Epidermal melanocyte (primary cell): ENCODE results near the gene MED22.

Experiments
- DNase-seq: peaks from one replicate; pipeline ENCODE4 v3.0.0; 2011; ENCODE audit warnings: low spot score; ENCODE audit not compliant: insufficient read length

The MED22 gene

DNA sequence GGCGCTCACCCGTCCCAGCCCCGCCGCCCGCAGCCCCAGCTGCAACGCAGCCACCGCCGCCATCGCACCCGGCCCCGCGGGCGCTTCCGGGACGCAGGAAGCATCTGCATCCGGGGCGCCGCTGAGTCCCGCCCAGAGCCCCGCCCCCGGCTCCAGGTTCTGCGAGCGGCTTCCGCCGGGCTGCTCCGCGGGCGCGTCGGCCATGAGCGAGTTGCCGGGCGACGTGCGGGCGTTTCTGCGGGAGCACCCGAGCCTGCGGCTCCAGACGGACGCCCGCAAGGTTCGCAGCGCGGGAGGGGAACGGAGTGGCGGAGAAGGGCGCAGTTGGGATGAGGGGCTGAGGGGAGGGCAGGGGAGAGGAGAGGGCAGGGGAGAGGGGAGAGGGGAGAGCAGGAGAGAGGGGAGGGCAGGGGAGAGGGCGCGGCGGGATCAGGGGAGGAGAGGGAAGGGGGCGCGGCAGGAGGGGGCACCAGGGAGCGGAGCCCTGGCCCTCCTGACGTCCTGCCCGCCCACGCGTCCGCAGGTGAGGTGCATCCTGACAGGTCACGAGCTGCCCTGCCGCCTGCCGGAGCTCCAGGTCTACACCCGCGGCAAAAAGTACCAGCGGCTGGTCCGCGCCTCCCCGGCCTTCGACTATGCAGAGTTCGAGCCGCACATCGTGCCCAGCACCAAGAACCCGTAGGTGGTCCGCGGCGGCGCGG is 8.6 kb upstream of the MED22 start, which contains the start of the genes SURF1 and SURF2:
Gene SURF1, minus strand, starts transcription at position 97 of the 701 bp plus-strand sequence. Its CDS starts 34 bp downstream, at position 63.
Gene SURF2, plus strand, starts transcription at position 160 of the 701 bp plus-strand sequence. Its CDS starts 43 bp downstream, at position 203.
- peak; percentile 85 for DNase-seq

DNA sequence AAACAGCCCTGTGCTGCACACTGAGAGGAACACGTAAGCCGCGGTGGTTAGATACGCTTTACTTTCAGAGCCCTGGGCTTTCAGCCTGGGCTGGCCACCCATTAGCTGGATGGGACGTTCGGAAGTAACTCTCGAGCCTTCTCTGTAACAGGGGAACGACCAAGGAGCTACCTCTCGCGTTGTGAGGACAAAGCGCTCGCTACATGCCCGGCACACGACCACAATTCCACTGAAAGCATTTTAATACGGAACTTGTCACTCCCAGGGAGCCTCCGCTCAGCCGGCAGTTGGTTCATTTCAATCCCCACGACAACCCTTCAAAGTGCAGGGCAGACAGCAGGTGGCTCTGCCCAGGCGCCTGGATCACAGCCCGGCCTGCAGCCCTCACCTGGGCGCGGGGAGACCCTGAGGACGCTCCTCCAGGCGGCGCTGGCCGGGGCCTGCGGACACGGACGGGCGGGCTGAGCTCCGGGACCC is 8.0 kb upstream of the MED22 start:
- DNase-seq = no peak

DNA sequence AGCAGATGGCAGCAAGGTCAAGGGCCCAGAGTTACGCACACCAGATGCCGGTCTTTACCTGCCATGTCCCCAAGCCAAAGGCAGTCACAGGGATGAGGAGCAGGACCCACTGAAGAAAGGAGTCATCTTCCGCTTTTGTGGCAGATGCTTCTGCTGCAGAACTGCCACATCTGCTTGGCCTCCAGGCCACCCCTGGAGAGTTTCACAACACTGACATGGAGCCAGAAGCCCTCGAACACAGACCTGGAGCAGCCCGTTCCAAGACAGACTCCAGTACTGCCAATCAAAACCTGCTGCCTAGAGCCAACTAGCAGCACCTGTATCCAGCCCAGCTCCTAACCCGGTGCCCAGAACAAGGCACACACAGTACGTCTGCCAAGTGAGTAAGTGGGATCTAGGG is 6.8 kb upstream of the MED22 start:
- no peak for DNase-seq

DNA sequence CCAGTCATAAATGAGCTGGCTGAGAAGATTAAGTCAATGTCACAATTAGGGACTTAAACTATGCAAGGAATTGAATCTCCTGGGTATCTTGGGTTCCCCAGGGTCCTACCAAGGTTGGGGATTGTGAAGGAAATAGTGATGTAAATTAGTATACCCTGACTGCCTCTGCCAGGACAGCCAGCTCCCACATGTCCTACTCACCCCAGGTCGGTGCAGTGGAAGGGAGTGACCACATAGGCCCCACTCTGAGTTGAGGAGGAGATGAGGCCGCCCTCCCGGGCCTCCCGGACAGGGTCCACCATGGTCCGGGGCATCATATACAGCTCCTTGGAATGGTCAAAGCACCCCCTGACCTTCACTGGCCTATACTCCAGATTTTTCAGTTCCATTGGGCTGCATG is 5.6 kb upstream of the MED22 start:
- DNase-seq = no peak

DNA sequence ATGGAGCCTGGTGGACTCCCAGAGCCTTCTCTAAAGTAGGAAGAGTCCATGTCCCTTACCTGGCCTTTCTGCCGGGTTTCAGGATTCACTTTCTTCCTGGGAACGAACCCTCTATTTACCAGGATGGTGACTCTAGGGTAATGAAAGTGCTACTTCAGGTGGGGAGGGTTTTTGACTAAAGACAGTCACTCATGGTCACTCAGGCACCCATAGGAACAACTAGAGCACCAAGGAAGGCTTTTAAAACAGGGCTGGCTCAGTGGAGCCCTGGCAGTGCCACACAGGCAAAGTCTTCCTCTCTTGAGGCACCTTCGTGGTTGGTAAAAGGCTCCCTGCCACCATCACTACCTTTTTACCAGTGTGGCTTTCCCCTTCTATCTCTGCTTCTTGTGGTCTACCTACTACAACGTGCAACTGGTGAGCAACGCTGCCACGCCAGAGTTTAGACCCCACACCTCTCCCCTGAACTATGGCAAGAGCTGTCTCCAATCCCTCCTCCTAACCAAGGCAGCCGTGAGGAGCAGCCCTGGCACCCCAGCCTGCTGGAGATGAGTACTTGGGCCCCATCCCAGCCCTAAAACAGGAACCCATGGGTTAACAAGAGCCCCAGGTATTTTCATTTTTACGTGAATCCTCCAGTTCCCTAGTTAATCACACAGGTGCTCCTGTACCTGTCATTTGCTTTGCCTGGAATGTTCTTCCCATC is 4.9 kb upstream of the MED22 start:
- DNase-seq = no peak

DNA sequence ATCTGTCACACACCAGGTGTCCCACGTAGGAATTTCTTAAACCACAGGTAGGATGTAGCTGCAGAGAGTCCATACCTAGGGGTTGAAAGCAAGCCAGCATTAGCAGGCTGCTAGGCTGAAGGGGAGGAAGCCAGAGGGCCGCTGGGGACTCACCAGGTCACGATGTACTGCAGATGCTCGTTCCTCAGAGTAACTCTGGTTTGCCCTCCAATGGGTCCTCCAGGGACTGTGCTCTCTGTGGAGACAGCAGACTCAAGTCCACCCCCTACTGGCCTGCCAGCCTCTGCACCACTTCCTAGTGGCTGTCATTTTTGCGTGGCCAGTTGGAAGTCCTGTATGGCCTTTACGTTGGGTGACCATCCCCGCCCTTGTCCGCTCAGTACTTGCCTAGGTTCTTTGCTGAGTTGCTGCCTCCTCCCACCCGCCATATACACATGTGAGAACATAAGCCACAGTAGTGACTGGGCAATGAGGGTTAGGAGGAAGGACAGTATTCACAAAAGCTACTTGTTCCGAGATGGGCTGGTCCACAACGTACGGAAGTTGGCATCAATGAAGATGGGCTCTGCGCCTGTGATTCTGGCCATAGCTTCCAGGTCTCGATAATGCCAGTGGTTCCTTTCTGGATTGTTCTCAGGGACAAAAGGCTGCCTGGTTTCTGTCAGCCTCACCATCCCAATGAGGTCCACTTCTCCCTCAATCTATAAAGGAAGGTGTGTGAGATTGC is 4.1 kb upstream of the MED22 start:
- no peak for DNase-seq

DNA sequence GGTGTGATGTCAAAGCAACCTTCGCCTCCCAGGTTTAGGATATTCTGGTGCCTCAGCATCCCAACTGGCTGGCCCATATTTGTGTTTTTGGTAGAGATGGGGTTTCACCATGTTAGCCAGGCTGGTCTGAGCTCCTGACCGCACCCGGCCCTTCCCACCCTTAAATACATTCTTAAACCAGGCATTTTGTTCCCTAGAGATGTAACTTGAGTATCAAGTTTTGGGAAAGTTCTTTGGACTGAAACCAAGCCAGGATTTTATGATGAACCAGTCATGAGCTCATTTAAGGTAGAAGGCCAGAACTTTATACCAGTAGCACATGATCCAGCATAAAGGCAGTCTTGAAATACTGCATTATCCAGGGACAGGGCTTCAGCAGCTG is 3.6 kb upstream of the MED22 start:
- no peak for DNase-seq

DNA sequence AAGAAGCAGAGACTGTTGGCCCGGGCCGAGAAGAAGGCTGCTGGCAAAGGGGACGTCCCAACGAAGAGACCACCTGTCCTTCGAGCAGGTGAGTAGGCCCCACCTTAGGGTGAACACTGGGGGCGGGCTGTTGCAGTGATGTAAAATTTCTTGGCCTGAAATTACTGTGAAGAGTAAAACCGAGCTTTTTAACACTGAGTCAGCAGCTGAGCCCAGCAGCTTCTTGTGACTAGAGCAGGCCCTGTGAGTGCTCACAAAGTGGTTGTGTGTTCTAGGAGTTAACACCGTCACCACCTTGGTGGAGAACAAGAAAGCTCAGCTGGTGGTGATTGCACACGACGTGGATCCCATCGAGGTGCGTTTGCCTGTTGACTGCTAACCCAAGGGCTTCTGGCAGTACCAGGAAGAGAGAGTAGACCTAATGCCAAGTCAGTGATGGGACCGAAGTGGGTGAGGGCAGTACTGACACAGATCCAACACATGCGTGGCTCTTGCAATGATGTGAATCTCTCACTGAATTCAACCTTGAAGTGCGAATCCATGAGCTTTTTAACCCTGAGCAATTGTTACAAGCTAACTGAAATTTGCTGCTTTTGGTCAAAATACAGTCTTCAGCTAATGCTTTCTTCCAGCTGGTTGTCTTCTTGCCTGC is 2.2 kb upstream of the MED22 start:
- no peak for DNase-seq

DNA sequence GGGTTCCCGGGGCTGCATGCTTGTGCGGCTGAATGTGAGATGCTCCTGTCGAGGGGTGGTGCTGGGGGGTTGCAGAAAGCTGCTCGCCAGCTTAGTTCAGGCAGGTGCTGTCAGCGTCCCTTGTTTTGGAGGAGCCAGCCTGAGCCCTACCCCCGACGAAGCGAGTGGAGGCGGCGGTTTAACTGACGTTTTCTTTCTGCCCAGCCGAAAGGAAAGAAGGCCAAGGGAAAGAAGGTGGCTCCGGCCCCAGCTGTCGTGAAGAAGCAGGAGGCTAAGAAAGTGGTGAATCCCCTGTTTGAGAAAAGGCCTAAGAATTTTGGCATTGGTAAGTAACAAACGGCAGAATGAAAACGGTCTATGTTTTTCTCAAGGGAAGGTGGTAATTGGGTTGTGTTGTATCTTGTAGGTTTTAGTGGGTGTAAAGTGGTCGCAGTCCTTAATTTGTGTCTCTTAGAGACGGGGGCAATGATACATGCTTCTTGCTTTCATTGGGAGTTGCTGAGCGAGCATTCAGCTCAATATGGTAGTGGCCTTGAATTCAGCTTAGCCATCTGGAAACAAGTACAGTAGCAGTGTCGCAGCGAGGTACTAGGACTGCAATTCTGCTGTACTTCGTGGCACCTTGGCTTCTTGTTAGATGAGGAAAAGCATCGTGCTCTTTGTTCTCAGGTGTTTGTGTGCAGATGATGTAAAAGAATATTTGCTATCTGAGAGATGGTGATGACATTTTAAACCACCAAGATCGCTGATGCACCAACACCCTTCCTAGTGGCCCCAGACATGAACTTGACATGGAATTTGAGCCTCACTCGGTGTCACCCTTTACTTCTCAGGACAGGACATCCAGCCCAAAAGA is 1.0 kb upstream of the MED22 start:
- no peak for DNase-seq

DNA sequence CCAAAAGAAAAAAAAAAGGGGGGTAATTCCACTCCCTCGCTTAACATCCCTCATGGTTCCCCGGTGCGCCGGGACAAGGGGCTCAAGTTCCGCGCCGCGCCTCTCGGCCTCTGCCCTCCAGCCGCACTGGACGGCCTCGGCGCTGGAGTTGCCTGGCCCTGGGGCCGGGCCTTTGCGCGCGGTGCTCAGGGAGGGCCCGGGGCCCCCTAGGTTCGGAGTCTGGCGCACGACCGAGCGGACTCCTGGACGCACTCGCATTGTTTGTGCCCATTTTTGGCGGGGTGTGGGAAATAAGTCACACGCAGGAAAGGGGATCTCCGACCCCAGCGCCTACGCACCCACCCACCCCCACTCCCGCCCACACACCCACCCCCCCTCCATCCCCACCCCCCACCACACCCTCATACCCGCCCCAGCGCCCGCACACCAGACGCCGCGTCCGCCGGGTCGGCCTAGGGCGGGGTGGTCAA is 381 bp downstream of the MED22 start:
- DNase-seq = no peak

DNA sequence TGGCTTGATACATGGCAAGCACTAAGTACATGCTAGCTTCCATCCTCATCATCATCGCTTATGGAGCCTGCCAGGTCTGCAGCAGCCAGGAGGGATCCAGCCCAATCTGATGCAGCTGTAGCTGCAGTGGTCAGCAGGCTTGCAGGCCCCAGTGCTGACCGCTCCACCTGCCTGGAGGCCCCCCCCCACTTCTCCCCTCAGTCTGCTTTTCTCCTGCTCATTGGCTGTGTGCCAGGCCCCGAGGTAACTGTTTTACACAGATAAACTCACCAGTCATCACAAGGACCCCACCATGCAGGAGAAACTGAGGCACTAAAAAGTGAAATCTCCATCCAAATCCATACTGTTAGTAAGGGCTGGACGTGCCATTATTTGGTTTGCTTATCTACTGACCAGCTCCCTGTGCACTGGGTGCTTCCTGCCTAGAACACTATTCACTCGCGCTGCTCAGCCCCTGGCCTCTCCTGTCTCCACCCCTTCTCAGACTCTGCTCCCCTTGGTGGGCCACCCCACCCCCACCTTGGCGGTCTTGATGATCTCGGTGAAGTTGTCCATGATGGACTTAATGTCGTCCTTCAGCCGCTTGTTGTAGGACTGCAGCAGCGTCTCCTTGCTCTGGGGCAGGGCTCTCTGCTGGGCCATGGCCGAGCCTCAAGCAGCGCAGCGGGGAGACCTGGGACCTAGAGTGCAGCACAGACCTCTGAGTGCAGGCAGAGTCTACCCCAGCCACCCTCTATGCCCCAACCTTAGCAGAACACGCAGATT is 1.7 kb downstream of the MED22 start:
- DNase-seq = no peak

DNA sequence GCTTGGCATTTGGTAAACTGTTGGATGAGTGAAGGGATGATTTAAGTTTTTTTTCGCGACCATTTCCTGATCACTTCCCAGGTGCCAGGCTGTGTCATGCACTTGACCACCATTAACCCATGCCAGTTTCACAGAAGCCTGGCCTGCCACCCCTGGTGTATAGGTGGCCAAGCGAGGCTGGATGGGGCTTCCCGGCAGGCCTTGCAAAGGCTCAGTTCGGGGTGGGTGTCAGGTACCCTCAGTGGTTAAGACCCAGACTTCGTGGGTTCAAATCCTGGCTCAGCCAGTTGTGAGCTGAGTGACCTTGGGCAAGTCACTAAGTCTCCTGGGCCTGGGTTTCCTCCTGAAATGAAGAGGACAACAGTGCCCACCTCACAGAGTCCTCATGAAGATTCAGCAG is 2.3 kb downstream of the MED22 start:
- no peak for DNase-seq

DNA sequence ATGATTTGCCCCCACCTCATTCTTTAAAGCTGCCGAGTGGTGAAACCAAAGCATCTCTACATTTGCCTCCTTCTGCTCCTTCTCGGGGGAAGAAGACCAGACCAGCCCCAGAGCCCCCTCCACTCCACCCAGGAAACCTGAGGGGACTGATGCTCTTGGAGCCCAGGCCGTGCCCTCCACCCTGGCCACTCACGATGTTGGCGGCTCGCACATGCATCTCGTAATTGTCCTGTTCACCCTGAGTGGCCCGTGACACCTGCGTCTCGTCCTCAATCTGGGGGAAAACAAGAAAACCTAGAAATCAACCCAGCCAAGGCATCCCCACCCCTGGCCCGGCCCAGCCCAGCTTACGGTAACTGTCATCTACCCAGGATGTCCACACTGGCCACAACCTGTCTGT is 3.0 kb downstream of the MED22 start:
- DNase-seq = no peak

DNA sequence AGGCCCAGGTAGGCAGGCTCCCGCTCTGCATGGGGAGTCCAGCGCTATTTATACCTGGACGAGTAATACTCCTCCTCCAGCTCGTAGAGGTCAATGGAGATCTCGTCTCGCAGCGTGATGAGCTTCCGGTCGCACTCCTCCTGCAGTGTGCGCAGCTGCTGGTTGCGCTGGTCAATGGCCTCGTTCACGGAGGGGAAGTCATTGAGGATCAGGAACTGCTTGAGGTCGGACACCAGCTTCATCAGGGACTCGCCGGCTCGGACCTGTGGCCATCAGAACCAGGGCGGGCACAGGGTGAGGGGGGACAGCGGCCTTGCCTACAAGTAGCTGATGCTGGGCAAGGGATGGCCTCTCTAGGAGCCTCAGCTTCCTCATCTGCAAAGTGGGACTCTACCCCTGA is 3.9 kb downstream of the MED22 start:
- DNase-seq = no peak

DNA sequence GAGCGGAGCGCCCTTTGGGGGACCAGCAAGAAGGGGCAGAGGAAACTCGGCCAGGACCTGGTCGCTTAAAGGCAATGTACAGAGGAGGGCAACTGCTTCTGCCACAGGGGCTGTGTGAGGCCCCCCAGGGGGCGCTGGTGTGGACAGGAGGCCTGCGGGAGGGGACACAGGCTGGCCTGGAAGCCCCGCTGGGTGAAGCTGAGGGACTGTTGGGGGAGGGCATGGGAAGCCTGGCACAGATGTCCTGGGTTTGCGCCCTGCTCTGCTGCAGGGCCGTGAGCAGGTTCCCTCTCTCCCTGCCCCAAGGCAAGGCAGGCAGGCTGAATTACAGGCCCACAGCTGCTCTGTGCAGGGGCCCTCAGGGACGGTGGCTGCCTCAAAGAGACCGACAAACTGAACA is 5.4 kb downstream of the MED22 start:
- DNase-seq = no peak

DNA sequence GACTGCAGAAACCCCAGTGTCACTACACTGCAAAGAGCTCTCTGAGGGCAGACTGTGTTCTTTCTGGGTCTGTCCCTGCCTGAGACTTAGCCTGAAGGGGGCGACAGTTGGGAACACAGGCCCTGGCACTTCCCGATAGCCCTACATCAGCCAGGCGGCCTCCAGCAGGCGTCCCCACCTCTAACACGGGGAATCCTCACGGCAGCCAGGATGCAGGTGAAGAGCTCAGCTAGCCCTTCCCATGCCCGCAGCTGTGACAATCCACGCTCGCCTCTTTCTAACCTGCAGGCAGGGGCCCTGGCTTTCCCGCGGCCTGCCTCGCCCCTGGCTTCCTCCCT is 5.9 kb downstream of the MED22 start:
- no peak for DNase-seq

DNA sequence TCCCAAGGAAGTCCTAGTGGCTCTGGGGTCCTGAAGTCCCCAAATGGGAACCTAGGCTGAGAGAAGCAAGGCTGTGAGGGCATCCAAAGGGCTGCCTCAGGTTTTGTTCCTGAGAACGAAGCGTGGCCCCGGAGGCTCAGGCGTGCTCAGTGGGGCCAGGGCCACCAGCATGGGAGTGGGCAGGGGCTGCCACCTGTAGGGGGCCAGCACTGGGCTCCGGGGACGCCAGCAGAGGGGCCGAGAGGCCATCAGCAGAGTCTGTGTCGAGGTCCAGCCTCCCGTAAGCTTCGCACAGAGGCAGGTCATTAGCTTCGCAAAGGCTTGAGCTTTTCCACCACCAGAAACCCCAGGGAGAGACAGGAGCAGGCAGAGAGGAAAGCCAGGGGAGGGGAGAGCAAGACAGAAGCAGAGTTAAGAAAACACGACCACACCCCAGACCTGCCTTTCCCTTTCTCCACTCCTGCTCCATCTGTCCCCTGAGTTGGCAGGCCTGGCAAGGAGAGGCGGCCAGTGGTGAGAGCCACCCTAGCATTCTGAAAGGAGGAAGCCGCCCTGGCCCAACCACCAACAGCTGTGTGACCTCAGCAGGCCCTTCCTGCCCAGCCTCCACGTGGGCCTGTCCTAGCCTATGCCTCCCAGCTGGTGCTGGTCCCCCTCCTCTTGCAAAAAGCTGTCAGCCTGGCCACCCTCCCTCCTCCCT is 6.4 kb downstream of the MED22 start:
- DNase-seq = no peak

DNA sequence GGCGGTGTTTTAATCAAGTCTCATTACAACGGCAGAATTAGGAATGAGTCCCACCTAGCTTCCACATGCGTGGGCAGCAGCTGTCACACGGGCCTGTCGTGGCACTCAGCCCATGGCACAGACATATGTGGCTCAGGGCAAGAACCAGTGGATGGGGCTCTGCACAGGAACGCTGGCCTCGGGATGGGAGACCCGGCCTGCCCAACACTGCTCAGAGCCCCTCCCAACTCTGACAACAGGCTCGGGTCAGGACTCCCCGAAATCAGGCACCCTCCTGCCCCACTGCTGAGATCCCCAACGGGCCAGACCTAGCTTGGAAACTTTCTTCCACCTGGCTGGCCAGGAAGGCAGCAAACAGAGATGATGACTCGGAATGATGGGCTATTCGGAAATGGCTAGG is 7.0 kb downstream of the MED22 start:
- DNase-seq = no peak

DNA sequence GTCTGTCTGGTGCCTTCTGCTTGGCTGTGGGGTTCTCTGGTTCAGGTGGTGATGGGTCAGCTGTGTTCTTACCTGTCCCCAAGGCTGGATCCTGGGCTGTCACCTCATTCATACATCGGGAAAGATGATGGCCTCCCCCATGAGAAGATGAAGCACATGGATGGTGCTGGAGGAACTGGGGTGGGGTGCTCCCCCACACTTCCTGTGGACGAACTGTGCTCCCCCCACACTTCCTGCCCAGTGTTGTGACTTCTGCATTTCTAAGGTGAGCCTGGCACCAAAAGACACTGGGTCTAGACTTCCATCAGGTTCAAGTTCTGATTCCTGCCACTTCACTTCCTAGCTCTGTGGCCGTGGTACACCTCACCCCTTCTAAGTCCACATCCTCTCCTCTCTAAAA is 7.7 kb downstream of the MED22 start:
- no peak for DNase-seq
